ENCODE measurements around the gene FIP1L1.

FIP1L1 gene

DNA sequence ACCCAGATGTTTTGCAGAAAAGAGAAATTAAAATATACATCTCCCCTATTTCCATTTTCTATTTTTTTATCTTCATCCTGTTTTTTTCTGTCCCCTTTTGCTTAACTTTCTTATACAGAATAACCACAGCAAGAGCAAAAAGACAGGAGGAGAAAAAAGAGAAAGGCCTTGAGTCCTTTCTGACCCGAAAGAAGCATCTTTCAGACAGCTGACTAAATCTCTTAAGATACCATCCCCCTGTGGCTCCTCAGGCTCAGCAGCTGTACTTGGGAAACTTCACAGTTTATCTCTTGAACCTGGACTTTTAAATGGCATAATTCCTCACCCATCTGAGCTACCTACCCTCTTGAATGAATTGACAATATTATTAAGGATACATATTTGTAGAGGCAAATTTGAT is 100.2 kb downstream of the FIP1L1 start:
- no peak for DNase-seq

DNA sequence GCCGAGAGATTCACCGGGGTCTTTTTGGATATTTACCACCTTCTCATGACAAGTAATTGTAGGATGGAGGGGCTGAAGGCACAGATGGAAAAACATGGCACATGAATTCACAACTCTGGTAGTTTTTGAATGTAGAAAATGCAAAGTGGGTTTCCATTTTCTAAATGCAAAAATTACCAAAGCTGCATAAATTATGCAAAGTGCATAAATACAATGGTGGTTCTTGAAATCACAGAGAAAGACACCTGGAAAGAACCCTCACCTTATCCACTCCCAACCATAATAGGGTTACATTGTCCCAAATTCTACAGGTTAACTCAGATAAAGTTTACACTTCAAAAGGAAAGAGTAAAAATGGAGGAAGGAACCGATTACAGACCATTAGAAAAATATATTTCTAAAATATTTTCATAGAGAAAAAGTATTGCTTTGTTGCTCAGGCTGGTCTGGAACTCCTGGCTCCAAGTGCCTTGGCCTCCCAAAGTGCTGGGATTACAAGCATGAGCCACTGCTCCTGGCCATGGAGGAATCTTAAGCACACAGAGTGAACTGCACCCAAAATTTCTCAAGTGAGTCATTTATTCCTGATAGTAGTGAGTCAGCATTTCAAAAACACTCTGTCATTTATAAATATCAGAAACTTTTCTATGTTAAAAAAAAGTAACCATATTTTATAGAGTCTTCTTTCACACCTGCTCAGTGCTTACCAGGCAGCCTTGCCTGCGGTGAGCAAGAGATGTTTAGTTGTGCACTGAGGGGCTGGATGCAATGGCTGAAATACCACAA is 101.4 kb downstream of the FIP1L1 start:
- DNase-seq: no peak

DNA sequence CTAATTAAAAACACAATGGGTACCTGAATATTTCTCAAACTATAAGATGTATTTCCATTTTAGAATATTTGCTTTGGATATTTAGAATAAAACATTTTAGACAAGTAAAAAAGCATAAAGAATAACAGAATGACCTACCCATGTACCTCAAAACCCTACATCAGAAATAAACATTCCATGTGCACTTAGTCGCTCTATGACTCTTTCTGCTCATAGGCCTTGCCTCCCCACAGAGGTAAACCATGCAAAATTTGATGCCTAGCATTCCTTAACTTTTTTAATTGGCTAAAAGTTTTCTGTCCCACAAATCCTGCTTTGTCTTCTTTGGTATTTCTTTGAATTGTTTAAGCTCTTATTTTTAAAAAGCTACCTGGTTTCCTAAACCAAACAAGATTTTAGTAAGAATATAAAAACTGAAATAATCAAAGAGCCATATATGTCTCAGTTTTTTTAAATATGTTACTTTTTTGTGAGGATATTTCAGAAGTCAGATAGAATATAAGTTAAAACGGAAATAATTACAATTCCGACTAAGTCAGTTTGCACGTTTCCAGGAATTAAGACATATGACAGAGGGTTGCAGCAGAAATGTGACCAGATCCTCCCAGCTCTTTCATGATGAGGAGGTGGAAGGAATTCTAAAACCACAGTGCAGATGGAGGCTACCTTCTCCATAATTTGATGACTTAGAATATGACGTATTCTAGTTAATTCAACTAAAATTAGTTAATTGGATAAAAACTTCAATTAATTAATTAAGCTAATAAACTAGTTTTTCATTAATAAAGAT is 102.5 kb downstream of the FIP1L1 start:
- no peak for DNase-seq

DNA sequence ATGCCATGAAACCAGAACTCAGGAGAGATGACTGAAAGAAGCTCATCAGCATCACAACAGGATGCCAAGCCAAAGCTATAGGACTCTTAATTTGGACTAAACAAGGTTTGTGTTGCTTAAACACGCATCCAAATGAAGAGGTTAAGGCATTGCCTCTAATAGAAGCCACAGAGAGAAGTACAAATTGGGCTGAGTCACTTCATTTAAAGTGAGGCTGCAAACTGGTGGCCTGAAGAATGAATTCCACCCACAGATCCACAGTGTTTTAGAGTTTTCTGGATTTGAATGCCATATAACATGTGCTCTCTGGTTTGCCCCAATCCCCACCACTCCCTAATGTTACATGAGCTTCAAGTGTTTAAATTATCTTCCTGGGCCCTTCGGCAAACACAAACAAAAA is 103.5 kb downstream of the FIP1L1 start:
- DNase-seq: no peak

DNA sequence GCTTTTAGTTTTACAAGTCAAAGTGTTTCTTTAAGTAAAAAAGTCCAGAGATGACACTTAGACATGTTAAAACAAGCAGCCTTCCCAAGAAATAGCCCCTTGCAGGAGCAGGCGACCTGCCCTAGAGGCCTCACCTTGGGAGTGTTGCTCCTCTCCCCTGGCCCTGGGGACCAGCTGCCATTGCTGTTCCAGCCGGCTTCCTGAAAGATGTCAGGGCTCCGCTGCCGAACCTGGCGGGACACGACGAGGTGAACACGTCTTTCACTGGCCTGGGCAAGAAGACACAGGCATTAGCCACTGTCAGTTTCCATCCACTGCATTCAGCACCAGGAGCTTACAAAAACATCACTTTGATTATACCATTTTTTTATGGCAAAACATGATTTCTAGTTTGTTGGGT is 104.1 kb downstream of the FIP1L1 start:
- no peak for DNase-seq

DNA sequence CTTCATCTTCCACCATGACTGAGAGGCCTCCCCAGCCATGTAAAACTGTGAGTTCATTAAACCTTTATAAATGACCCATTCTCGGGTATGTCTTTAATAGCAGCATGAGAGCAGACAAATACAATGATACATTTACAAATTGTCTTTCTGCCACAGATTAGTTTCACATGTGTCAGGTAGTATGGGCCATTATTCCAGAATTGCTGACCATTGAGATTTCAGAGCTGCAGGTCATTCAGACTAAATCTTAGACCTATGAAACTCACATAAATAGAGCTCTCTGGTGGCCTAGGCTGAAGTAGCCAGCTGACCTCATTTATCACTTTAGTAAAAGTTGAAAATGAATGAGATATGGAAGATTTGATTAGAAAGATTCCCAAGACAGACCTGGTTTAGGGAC is 105.8 kb downstream of the FIP1L1 start:
- no peak for DNase-seq

DNA sequence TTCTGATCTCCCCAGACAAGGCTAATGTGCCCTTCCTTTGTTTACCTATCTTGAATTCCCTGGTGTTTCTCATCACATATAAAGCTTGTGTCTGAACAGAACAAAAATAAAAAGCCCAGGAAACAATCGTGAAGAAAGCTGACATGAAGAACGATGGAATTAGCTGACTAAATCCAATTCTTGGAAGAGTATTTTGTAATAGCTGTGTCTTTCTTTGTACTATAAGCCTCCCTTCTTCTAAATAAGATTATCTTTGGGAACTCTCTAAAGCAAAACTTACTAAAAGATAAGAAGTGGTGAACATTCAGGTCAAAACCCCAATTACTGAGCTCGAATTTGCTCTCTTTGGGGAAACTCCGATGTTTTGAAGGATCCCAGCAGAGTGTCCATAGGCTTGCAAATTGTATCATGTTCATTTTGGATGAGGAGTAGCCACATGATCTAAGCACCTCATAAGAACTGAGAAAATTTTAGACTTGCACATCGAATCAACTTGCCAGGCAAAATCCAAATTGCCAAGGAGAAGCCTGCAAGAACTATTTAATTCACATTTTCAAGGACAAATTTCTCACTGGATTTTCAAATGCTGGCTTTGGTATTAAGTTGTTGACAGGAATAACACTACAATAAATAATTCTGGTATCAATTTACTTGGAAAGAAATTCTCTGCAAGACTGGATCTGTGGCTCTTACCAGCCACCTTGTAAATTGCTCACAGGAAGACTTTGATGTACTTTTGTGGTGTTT is 107.6 kb downstream of the FIP1L1 start:
- no peak for DNase-seq

DNA sequence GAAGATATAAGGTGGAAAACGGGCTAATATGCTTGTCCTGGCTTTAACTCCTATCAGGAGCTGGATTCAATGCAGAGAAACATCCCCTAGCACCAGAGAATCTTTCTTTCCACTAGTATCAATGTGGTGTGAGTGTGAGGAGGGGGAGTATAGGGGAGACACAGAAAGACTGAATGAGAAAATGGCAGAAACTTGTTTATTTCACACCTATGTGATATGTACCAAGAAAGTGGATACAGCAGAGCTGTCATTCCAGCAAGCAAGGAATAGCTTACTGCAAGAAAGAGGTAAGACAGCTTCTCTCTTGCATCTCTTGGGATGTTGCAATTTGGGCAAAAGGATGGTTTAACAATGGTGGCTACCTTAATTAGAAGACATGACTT is 108.2 kb downstream of the FIP1L1 start:
- no peak for DNase-seq

DNA sequence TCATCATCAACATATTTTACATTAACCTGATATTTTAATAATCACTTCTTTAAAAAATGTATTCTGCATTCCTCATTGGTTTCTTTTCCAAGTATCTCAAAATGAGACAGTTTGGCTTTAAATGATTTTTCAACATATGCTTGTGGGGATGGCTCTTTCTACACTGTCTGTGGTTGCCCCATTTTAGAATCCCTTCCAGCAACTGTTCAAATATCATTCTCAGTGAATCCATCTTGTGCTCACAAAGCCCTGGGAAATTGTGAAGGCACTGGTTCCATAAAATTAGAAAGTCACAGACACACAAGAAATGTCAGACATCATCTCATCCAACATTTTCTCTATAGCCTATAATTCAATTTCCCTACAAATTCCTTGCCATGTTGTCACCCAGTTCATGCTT is 110.3 kb downstream of the FIP1L1 start:
- no peak for DNase-seq

DNA sequence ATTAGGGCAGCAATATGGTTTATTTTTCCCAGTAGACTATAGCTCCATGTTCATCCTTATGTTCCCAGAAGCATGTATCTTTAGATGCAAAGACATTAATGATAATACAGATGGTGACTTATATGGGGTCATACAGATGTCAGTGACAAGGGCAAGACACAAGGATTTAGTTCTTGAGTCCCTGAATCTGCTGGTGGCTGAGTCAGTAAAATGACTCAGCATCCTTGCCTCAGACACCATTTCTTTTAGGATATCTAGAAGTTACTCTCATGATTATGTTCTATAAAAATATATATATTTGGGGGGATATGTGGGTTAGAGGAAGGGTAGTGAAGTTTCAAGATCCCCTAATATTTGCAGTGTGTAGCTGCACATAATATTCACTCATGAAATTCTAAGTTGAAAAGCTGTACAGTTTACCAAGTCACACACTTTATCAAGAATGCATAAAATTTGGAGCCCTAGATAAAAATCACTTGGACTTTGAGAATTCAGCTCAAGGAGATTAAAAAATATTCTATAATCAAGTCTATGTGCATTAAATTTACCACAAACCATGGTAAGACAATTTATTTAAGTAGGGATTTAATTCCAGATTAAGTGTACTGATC is 111.9 kb downstream of the FIP1L1 start:
- no peak for DNase-seq

DNA sequence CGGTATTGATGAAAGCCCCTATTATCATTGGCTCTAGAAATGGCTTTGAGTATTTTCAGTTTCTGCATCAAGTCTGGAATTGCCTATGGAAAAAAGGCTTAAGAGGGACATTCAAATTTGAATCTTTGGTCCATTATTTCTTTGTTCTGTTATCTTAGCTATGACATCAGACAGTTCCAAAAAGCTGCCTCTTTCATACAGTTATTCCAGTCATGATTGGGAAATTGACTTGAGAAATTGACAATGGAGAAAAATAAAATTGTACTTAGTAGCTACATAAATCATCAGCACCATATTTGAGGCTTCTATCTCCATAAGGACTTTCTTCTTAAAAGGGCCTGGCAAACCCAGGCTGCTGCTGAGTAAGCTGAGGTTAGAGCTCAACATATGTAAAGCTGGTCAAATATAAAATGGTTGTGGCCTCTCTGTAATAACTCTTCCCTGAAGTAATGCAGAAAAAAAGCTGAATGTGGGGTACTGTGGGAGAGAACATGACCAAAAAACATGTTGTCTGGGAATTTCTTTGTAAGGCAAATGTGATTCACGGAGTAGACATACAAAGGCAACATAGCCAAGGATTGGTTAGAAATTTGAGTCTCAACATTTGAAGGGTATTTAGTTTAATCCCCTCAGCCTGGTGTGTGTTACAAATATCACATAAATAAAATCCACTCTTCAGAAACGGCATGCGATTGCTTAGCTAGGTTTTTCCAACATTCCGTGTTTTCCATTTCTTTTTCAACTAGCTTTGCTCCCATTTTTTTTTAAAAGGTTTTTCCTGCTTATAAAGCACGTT is 112.9 kb downstream of the FIP1L1 start:
- no peak for DNase-seq

DNA sequence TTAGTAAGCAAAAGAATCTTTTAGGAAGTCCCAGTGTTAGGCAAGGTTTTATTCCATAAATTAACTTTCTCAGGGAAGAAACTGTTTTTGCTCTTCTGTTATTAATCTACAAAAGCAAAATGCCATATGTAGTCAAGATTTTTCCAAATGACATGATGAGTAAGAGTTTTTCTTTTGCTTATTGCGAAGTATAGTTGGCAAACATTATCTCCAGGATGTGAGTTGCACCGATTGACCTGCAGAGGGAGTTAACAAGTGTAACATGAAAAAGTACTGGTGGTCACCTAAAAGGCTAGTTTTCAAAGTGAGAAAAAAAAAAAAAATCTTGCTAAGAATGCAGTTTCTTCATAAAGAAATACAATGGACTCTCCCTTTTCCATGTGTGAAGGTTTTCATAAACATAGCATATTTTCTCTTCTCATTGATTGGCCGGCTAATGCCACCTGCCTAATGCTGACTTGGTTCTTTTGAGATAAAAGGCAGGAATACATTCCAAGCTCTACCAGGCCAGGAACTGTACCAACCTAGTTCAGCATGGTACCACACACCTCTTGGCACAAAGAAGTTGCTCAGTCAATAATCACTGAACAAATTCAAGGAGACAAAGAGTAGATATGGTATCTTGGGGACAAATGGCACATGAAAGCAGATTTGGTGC is 113.7 kb downstream of the FIP1L1 start:
- no peak for DNase-seq

DNA sequence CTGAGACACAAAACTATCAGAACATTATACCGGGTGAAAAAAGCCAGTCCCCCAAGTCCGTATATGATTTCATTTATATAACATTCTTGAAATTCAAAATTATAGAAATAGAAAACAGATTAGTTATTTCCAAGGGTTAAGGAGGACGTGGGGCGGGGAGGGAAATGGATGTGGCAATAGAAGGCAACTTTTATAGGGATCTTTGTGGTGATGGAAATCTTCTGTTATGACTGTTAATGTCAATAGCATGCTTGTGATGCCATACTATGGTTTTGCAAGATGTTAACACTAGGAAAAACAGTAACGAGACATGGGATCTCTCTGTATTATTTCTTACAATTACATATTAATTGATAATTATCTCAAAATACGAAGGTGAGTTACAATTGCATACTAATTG is 117.4 kb downstream of the FIP1L1 start:
- no peak for DNase-seq

DNA sequence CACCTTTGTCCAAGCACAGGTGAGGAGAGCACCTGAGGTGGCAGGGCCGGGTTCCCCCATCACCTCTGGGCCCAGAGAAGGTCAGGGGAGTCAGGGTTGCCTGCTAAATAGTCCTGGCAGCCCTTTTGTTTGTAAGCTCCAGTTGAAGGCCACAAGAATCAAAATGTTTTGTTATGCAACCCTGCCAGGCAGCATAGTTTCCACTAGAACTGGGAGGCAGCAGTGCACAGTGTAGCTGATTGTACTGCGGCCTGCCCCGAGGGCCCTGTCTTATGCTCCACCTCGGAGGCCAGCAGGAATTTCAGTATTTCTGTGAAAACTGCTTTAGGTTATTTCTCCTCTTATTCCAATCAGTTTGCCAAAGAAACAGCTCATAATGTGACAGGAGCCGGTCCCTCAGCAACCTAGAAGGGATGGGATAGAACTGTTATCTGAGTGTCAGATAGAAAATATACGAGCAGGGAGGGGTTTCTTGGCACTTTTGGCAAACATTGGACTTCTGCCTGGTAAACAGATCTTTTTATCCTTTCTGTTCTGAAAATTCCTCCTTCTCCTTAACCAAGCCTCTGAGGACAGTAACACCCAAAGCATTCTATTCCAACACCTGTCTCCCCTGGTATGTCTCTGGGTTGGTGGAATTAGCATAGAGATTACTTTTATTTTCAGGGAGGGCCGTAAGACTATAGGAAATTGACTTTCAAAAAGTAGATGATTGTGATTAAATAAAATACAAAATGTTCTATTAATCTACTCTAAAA is 120.2 kb downstream of the FIP1L1 start:
- no peak for DNase-seq

DNA sequence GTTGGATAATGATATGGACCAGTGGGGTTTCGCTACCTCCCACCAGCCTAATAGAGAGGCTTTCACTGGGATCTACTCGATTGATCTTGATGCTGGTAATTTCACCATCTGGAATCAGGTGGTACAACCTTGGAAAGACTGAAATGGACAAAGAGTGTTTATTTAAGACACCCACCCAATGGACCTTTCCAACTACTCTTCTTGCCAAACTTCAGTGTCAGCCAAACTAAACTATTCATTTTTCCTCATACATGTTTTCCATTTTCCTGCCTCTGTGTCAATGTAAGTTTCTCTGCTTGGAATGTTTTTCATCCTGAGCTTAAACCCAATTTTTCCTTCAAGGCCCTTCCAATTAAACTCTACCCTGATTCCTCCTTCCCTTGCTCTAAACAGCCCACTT is 121.3 kb downstream of the FIP1L1 start:
- DNase-seq: no peak

DNA sequence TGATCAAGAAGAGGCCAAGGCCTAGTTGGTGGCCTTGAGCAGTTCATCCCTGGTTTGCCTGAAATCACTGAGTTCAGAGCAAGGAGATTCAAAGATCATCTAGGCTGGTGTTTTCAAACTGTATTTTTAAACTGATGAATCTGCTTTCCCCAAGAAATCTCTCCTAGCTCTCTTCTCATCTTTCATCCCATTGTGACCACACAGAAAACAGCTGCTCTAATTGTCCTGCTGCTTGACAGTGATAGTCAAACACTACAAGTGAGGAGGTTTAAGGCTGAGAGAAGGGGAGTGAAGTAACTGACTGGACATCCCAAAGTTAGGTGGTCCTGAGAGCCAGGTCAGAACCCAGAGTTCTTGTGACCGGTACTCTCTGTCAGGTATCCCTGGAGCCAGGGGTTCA is 122.3 kb downstream of the FIP1L1 start:
- no peak for DNase-seq

DNA sequence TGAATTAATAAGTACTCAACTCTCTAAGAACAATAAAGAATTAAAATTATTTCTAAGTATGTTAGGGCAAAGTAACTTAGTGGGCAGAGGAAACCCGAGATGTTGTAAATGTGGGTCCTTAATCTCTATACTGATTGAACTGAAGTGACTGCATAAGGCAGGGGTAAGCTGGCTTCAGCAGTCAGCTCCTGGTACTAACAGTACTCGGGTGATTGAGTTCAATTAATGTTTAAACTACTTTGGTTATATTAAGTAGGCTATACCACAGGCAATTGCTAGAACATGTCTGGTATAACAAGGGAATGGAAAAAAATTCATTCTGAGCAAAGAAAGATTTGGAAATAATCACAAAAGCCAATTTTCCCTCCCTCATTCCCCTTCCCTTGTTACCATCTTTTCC is 123.1 kb downstream of the FIP1L1 start:
- no peak for DNase-seq

DNA sequence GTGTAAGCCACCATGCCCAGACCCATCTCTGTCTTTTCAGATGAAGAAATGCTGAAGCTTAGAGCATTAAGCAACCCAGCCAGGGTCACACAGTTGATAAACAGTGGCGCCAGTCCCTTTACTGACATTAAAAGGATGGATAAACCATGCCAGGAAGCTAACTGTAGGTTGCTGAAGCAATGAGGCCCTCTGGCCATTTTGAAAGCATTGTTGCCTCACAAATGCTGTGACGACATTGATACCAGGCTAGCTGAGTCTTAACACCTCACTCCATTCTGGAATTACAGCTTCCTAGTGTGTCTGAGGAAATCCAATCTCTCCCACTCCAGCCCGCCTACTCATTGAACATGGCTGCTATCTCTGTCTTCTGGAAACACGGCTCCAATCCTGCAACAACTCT is 124.1 kb downstream of the FIP1L1 start:
- DNase-seq: no peak

DNA sequence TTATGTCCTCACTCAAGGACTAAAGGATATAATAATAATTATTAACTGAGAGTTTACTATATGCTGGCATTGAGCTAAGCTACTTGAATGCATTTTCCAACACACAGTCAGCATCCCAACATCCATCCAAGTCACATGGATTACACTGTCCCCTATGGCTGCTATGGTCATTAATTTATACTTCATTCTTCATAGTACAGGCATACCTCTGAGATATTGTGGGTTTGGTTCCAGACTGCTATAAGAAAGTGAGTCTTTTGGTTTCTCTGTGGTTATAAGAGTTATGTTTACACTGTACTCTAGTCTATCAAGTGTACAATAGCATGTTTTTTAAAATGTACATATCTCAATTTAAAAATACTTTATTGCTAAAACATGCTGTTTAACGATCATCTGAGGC is 124.7 kb downstream of the FIP1L1 start:
- DNase-seq: no peak

DNA sequence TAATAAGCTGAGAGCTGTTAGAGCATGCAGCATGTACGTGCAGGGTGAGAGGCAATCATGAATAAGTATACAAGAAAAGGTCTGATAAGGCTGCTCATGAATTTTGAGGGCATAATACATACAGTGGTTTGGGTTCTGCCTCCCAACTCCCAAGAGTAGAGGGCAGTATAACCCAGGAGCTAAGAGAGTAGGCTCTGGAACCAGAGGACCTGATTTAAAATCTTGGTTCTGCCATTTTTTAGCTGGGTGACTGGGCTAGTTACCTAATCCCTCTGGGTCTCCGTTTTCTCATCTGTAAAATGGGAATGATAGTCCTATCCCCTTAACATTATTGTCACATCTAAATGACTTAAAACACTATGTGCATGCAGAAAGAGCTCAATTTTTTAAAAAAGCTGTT is 128.5 kb downstream of the FIP1L1 start:
- no peak for DNase-seq

DNA sequence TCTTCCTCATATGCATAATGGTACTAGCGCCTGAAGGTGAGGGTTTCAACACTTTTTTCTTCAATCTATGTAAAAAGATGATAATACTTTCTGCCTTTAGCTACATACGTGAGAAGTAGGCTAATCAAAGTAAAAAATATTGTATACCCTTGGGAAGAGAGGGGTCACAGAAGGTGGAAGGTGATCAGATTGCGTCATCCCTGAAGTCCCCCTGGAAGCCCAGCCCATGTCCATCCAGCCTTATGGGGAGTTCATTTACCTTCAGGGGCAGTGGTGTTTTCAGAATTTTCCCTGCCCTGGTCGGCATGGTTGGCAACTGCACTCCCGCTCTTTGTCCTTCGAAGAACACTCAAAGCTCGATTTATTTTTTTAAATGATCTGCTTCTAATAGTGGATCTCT is 129.6 kb downstream of the FIP1L1 start:
- no peak for DNase-seq
